ENCODE data around the gene CCDC59.
"Not testable (repeated sequence)": the region's sequence is repeated elsewhere in the genome, so short reads cannot be mapped to it uniquely, and the experiment has no call there.

CCDC59 gene, protein sequence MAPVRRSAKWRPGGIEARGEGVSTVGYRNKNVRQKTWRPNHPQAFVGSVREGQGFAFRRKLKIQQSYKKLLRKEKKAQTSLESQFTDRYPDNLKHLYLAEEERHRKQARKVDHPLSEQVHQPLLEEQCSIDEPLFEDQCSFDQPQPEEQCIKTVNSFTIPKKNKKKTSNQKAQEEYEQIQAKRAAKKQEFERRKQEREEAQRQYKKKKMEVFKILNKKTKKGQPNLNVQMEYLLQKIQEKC

DNA sequence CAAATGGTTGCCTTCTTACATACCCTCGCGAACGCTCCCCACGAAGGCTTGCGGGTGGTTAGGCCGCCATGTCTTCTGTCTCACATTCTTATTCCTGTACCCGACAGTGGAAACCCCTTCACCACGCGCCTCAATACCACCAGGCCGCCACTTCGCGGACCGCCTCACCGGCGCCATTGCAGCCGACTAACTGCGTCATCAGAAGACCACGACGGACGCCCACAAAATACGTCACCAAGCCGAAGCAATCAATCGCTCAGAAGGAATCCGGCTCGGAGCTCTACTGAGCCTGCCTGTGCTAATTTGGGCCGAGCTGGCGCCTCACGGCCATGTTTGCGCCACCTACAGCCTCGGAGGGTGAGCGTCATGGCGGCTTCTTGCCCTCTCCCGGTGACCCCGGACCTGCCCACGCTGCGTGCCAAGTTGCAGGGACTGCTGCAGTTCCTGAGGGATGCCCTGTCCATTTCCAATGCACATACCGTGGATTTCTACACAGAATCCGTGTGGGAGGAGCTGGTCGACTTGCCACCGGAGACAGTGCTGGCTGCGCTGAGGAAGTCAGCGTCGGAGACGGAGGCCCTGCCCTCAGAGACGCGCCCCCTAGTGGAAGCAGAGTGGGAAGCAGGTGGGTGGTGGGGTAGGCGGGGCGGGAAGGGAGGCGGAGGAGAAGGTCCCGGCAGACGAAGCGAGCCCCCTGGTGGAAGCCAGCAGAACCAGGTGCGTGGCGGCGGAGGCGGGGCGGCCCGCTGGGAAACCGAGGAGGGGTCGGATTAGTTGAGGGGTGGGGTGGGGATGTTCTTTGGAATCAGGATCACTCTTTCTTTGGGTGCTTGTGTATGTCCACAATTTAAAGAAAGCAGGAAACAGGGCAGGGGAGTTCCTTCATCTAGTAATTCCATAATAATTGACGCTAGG, at the start of gene CCDC59, which contains the start of gene METTL25:
Gene CCDC59 (minus strand): TSS at position 188 of the 915 bp plus-strand sequence. CDS start 11 bp downstream, at position 177.
Gene METTL25 (plus strand): TSS at position 330 of the 915 bp plus-strand sequence. CDS start 37 bp downstream, at position 367.
- DNase-seq (ENCODE audit: low spot score), result peak; percentile 97

GRCh38 chr12:82407481-82407880, 49.3 kb upstream of the CCDC59 start:
- DNase-seq (ENCODE audit: low spot score), result no peak

GRCh38 chr12:82406651-82407050, 48.5 kb upstream of the CCDC59 start:
- DNase-seq (ENCODE audit: low spot score), result no peak

GRCh38 chr12:82400819-82401218, 42.6 kb upstream of the CCDC59 start:
- no peak for DNase-seq (ENCODE audit: low spot score)

GRCh38 chr12:82398879-82399278, 40.7 kb upstream of the CCDC59 start:
- no peak for DNase-seq (ENCODE audit: low spot score)

GRCh38 chr12:82383930-82384552, 25.9 kb upstream of the CCDC59 start:
- DNase-seq (ENCODE audit: low spot score), result no peak

DNA sequence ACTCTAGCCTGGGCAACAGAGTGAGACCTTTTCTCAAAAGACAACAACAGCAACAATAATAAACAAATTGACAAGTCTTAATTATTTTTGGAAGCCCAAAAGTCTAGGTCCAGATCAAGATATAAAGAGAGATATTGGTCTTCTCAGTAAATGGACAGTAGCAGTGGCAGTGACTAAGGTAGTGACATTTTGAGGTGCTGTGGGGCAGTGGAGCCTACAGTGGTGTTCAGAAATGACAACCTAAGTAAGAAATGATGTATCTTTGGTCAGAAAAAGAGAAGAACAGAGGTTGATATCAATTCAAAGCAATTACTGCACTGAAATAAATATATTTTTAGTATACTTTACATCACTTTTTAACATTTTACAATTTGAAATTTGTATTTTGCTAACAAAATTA, 20.8 kb upstream of the CCDC59 start:
- DNase-seq (ENCODE audit: low spot score), result no peak

GRCh38 chr12:82375201-82375600, 17.0 kb upstream of the CCDC59 start:
- no peak for DNase-seq (ENCODE audit: low spot score)

GRCh38 chr12:82366197-82366596, 8.0 kb upstream of the CCDC59 start:
- no peak for DNase-seq (ENCODE audit: low spot score)

DNA sequence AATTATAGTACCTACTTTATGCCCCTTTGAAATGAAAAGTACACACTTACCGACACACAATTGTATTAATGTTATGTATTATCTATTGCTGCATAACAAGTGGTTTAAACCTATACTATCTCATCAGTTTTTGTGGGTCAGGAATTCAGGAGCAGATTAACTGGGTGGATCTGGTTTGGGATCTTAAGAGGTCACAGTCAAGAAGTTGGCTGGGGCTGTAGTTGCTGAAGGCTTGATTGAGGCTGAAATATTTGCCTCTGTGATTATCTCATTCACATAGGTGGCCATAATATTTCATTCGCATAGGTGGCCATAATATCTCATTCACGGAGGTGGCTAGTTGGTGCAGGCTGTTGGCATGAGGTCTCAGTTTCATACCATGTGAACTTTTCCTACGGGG, 5.8 kb upstream of the CCDC59 start:
- no peak for DNase-seq (ENCODE audit: low spot score)

DNA sequence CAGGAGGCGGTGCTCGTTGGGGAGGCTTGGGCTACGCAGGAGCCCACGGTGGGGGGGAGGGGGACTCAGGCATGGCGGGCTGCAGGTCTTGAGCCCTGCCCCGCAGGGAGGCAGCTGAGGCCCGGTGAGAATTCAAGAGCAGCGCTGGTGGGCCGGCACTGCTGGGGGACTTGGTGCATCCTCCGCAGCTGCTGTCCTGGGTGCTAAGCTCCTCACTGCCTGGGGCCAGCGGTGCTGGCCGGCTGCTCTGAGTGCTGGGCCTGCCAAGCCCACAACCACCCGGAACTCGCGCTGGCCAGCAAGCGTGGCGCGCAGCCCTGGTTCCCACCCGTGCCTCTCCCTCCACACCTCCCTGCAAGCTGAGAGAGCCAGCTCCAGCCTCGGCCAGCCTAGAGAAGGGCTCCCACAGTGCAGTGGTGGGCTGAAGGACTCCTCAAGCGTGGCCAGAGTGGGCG, 3.3 kb upstream of the CCDC59 start:
- no peak for DNase-seq (ENCODE audit: low spot score)

DNA sequence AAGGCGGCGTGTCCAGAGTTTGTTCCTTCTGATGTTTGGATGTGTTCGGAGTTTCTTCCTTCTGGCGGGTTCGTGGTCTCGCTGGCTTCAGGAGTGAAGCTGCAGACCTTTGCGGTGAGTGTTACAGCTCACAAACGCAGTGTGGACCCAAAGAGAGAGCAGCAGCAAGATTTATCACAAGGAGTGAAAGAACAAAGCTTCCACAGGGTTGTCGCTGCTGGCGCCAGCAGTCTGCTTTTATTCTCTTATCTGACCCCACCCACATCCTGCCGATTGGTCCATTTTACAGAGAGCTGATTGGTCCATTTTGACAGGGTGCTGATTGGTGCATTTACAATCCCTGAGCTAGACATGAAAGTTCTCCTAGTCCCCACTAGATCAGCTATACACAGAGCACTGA, 2.6 kb upstream of the CCDC59 start:
- not testable (repeated sequence) for DNase-seq (ENCODE audit: low spot score)

DNA sequence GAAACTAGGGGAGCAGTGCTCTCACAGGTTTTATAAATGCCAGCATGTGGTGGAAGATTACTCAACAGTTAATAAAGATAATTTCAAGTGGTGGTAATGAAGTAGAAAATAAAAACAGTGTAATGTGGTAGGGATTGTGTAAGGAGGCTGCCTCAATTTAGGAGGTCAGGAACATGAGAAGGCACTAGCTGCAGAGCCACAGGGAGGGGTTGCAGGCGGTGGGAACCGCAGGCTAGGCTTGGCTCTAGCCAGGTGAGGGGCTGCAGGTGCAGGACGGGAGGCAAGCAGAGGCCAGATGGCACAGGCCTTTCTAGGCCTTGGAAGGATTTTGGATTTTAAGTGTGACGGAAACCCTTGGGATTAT, 910 bp upstream of the CCDC59 start:
- no peak for DNase-seq (ENCODE audit: low spot score)

DNA sequence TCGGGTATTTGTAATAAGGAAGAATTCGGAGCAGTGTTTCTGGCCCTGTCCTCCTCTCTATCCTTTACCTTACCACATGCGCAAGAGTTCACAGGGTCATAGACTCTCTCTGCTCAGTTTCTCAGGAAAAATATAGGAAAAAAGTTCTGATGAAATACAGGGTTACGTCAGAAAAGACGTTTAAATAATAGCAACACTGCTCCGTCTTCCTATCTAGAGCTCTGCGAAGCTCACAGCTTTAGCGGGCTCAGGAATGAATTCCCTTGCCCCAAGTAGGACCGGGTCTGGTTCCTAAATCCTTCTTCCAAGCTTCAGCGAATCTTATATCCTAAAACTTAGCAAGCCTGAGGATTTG, 365 bp downstream of the CCDC59 start:
- no peak for DNase-seq (ENCODE audit: low spot score)

- DNase-seq (ENCODE audit: low spot score), result no peak
These were observed 847 bp downstream of the CCDC59 start for GRCh38 chr12:82357340-82357739.

DNA sequence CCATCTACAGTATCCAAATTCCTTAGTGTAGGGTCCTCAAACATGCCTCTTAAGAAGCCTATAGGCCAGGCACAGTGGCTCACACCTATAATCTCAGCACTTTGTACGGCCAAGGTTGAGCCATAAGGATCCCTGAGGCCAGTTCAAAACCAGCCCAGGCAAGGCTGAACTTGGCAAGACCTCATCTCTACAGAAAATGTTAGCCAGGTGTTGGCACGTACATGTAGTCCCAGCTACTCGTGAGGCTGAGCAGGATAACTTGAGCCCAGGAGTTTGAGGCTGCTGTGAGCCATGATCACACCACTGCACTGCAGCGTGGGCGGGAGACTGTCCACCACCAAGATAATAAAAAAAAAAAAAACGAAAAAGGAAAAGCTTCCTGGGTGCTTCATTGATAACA, 6.8 kb downstream of the CCDC59 start:
- no peak for DNase-seq (ENCODE audit: low spot score)

GRCh38 chr12:82350161-82350560, 8.0 kb downstream of the CCDC59 start:
- no peak for DNase-seq (ENCODE audit: low spot score)

DNA sequence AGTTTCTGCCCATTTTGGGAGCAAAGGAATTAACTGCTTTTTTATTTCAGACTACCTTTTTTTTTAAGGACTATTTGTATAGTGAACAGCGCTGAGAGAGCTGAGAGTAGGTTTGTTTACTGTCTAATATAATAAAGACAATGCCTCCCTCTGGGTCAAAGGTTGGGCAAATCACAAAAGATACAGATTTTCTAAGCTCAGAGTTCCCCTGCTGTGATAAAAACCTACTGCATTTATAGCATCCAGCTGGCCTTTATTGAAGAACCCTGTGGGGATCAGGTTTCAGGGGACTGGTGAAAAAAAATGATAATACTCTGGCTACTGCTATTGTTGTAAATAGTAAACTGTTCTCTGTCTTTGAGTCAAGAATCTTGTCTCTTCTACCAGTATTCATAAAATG, 28.7 kb downstream of the CCDC59 start:
- no peak for DNase-seq (ENCODE audit: low spot score)

- DNase-seq (ENCODE audit: low spot score), result no peak
These were observed 30.3 kb downstream of the CCDC59 start for GRCh38 chr12:82327861-82328260.

- no peak for DNase-seq (ENCODE audit: low spot score)
These were observed 31.2 kb downstream of the CCDC59 start for GRCh38 chr12:82326905-82327503.

- DNase-seq (ENCODE audit: low spot score), result no peak
These were observed 32.4 kb downstream of the CCDC59 start for GRCh38 chr12:82325540-82326336.

DNA sequence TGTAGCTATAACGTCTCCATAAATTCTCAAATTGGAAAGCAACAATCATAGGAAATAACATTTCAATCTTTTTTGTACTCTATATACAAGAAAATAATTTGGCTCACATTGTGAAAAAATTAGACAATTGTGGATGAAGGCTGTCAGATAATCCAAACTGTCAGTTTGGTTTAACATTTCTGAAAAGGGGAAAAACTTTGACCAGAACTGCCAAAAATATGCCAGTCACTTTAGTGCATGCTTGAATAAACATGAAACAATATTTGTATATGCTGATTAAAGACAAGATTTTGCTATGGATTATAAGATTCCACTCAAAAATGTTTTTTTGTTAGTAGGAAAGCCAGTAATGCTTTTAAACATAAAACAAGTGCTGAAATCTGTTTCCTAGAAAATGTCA, 38.9 kb downstream of the CCDC59 start:
- no peak for DNase-seq (ENCODE audit: low spot score)

All from CD4-positive, alpha-beta T cell treated with Interleukin-6 at 100 ng/mL for 8 hours (primary cell).